ENCODE data around the gene KIF18A. TPM values are rescaled to one million over a fixed set of nuclear protein-coding genes. Genes with fewer than 3 reads are reported as not detected.
A peak's percentile ranks its signal among the peaks of the same experiment; 100 is the strongest.

The KIF18A gene
- total and polyA plus RNA-seq, 9 of the 15 experiments (the other 6 are each of a cell fraction or from before 2014, with no cell fraction given) = 15.1 to 36.1 (median 24.3) TPM

DNA sequence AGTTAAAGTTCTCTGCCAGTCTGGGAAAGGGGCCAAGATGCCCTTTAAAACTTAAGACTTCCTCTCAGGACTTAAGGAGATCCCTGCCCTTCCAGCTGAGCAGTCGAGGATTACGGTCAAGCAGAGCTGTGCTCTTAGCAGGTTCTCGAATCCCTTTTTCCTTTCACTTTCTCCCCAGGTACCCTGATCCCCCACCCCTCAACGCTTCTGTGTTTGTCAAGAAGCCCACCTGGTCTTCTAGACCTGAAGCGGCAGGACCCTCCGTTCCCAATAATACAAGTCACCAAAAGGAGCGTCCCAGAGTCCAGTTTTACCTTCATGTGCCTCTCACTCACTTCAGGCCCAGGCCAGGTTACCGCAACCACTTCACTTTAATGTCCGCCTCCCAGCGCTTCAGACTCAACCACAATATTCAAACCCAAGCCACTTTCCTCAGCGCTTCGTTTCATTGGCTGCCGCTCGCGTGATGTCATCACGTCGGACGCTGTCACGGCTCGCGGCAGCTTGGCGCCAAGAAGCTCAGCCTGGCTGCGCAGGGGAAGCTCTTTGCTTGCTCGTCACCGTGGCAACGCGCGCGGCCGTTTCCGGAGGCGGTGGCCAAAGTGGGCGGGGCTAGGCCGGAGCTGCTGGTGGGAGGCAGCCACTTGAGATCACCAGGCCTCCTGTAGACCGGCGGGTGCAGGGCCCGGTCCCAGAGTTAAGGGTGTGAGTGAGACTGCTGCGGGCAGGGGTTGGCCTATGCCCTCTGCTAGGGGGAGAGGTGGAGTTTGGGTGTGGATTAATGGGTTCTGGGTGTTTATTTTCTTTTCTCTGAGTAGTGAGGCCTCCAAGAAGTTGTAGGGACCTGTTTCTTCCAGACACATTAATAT lies at the start of gene KIF18A, which contains the start of gene METTL15 (continued):
- TF ChIP-seq KDM2B (CRISPR knock-in tag; IDR thresholded peaks at IDR 0.05) (no peak), KAT7 (CRISPR knock-in tag; IDR thresholded peaks at IDR 0.05; ENCODE audit: borderline replicate concordance) (no peak), ZFP30 (CRISPR knock-in tag; IDR thresholded peaks at IDR 0.05; ENCODE audit: borderline replicate concordance) (no peak), MCM2 (IDR thresholded peaks at IDR 0.05; ENCODE audit: low read depth) (no peak), ZNF23 (CRISPR knock-in tag; IDR thresholded peaks at IDR 0.05) (no peak), NR3C1 (CRISPR knock-in tag; IDR thresholded peaks at IDR 0.05) (no peak), ZBTB8A (IDR thresholded peaks at IDR 0.05; ENCODE audit: partially characterized antibody) (no peak), DMBX1 (CRISPR knock-in tag; IDR thresholded peaks at IDR 0.05; ENCODE audit: borderline replicate concordance) (no peak), ZC3H11A (IDR thresholded peaks at IDR 0.05; ENCODE audit: low read depth, low read length) (no peak), NFATC3 (IDR thresholded peaks at IDR 0.05) (no peak), TEAD2 (tag; IDR thresholded peaks at IDR 0.05) (no peak)
- TF ChIP-seq, protein P1, sequence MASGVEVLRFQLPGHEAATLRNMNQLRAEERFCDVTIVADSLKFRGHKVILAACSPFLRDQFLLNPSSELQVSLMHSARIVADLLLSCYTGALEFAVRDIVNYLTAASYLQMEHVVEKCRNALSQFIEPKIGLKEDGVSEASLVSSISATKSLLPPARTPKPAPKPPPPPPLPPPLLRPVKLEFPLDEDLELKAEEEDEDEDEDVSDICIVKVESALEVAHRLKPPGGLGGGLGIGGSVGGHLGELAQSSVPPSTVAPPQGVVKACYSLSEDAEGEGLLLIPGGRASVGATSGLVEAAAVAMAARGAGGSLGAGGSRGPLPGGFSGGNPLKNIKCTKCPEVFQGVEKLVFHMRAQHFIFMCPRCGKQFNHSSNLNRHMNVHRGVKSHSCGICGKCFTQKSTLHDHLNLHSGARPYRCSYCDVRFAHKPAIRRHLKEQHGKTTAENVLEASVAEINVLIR (CRISPR knock-in tag; IDR thresholded peaks at IDR 0.05) = peak; percentile 81
- TF ChIP-seq, protein P2, sequence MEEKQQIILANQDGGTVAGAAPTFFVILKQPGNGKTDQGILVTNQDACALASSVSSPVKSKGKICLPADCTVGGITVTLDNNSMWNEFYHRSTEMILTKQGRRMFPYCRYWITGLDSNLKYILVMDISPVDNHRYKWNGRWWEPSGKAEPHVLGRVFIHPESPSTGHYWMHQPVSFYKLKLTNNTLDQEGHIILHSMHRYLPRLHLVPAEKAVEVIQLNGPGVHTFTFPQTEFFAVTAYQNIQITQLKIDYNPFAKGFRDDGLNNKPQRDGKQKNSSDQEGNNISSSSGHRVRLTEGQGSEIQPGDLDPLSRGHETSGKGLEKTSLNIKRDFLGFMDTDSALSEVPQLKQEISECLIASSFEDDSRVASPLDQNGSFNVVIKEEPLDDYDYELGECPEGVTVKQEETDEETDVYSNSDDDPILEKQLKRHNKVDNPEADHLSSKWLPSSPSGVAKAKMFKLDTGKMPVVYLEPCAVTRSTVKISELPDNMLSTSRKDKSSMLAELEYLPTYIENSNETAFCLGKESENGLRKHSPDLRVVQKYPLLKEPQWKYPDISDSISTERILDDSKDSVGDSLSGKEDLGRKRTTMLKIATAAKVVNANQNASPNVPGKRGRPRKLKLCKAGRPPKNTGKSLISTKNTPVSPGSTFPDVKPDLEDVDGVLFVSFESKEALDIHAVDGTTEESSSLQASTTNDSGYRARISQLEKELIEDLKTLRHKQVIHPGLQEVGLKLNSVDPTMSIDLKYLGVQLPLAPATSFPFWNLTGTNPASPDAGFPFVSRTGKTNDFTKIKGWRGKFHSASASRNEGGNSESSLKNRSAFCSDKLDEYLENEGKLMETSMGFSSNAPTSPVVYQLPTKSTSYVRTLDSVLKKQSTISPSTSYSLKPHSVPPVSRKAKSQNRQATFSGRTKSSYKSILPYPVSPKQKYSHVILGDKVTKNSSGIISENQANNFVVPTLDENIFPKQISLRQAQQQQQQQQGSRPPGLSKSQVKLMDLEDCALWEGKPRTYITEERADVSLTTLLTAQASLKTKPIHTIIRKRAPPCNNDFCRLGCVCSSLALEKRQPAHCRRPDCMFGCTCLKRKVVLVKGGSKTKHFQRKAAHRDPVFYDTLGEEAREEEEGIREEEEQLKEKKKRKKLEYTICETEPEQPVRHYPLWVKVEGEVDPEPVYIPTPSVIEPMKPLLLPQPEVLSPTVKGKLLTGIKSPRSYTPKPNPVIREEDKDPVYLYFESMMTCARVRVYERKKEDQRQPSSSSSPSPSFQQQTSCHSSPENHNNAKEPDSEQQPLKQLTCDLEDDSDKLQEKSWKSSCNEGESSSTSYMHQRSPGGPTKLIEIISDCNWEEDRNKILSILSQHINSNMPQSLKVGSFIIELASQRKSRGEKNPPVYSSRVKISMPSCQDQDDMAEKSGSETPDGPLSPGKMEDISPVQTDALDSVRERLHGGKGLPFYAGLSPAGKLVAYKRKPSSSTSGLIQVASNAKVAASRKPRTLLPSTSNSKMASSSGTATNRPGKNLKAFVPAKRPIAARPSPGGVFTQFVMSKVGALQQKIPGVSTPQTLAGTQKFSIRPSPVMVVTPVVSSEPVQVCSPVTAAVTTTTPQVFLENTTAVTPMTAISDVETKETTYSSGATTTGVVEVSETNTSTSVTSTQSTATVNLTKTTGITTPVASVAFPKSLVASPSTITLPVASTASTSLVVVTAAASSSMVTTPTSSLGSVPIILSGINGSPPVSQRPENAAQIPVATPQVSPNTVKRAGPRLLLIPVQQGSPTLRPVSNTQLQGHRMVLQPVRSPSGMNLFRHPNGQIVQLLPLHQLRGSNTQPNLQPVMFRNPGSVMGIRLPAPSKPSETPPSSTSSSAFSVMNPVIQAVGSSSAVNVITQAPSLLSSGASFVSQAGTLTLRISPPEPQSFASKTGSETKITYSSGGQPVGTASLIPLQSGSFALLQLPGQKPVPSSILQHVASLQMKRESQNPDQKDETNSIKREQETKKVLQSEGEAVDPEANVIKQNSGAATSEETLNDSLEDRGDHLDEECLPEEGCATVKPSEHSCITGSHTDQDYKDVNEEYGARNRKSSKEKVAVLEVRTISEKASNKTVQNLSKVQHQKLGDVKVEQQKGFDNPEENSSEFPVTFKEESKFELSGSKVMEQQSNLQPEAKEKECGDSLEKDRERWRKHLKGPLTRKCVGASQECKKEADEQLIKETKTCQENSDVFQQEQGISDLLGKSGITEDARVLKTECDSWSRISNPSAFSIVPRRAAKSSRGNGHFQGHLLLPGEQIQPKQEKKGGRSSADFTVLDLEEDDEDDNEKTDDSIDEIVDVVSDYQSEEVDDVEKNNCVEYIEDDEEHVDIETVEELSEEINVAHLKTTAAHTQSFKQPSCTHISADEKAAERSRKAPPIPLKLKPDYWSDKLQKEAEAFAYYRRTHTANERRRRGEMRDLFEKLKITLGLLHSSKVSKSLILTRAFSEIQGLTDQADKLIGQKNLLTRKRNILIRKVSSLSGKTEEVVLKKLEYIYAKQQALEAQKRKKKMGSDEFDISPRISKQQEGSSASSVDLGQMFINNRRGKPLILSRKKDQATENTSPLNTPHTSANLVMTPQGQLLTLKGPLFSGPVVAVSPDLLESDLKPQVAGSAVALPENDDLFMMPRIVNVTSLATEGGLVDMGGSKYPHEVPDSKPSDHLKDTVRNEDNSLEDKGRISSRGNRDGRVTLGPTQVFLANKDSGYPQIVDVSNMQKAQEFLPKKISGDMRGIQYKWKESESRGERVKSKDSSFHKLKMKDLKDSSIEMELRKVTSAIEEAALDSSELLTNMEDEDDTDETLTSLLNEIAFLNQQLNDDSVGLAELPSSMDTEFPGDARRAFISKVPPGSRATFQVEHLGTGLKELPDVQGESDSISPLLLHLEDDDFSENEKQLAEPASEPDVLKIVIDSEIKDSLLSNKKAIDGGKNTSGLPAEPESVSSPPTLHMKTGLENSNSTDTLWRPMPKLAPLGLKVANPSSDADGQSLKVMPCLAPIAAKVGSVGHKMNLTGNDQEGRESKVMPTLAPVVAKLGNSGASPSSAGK (IDR thresholded peaks at IDR 0.05) = no peak
- TF ChIP-seq, protein P3, sequence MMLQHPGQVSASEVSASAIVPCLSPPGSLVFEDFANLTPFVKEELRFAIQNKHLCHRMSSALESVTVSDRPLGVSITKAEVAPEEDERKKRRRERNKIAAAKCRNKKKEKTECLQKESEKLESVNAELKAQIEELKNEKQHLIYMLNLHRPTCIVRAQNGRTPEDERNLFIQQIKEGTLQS (IDR thresholded peaks at IDR 0.05) = peak; percentile 92
- TF ChIP-seq, protein P3 (CRISPR knock-in tag; conservative IDR thresholded peaks at IDR 0.05) = no peak; the same call in 1 of the 2 replicates

Data from K562 (cell line).